Activated CD8-positive, alpha-beta memory T cell treated with anti-CD3 and anti-CD28 coated beads for 24 hours (primary cell): ENCODE measurements around the gene ACAP2.

Experiments
- DNase-seq: peaks from one replicate; pipeline ENCODE4 v3.0.0-alpha.2; 2020

The ACAP2 gene

DNA sequence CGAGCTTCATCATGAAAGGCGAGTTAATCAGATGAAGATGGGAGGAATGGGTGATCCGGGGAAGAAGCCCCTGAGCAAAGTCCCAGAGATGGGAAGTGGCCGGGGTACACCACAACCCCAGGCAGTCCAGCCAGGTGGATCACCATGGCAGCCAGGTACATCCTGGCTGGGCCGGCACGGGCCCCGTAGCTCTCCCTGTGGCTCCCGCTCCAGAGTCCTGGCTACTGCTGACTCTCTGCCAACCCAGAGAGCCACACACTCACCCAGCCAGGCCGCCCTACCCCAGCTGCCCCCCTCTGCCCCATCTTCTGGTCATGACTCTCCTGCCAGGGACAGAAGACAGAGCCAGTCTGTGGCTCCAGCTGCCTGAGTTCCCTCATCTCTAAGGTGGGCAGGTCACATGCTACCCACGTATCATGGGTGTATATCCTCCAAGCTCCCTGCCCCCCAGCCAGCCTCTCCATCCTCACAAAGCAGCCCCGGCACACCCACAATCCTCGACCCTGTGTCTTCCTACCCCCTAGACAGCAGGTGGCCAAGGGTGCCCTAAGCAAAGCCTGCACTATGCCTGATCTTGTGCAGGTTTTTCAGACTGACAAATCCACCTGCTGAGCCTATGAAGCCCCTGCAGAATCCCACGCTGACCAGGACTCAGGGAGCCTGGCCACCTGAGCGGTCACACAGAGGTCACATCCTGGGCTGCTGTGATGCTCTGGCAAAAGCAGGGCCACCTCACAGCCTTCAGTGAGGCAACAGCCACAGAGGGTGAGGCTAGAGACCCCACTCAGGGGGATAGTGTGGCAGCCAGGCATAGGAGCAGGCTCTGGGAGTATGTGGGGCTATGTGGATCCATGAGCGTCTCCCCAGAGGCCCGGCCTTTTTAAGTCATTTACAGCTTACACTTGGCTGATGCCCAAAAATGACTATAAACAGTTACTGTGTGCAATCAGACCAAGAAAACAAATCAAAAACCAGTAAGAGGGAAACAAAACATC lies 185.1 kb downstream of the ACAP2 start:
- peak; percentile 56 for DNase-seq

GRCh38 chr3:195256639-195257453 lies 186.0 kb downstream of the ACAP2 start:
- DNase-seq: peak; percentile 56

DNA sequence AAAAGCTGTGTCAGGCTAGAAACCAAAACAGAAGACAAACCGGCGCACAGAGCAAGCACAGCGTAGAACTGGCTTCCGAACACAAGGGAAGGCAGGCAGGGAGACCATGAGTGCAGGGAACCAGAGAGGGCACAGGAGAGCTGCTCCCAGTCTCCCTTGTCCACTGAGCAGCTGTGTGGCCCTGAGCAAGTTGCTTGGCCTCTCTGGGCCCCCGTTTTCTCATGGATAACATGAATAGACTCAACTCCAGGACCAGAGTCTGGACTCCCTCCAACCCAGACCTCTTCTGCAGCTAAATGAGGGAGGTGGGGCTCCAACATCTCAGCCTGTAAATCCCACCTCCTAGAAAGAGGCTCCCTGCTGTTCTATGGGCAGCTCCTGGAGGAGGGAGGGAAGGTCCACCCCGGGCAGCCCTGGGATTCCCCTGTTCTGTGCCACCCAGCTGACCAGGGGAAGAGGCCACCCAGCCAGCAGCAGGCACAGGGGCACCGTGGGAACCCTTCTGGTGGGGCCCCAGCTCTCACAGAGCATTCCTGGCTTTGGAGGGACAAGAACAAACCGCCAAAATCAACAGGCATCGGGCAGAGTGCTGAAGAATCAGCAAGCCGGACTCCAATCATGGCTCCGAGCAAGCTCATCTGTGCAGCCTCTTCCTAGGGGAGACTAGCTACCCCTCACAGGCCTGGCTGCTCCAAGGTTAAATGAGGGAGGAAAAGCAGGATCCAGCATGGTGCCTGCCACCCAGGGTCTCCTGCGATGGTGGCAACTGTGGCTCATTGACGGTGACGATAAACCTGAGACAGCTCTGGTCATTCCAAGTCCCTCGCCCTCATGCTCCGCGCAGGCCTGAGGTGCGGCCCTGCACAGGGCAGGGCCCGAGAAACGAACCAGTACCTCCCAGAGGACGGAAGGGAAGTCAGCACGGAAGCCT lies 187.0 kb downstream of the ACAP2 start:
- peak; percentile 52 for DNase-seq

DNA sequence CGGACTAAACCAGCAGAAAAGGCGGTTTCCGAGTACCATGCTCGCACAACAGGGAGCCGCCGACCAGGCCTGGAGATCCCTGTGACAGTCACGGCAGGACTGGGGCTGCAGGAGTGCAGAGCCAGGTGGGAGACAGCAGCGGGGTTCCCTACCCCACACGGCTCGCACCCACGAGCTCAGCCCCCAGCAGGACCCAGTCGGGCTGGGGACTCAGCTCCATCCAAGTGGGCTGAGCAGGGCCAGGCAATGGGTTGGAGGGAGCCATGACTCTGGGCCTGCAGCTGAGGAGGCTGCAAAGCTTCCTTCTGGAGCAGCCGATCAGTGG lies 187.7 kb downstream of the ACAP2 start:
- DNase-seq: peak; percentile 53

GRCh38 chr3:195254454-195255175 lies 188.2 kb downstream of the ACAP2 start:
- DNase-seq: peak; percentile 52

GRCh38 chr3:195253923-195254432 lies 188.8 kb downstream of the ACAP2 start:
- DNase-seq: peak; percentile 53

DNA sequence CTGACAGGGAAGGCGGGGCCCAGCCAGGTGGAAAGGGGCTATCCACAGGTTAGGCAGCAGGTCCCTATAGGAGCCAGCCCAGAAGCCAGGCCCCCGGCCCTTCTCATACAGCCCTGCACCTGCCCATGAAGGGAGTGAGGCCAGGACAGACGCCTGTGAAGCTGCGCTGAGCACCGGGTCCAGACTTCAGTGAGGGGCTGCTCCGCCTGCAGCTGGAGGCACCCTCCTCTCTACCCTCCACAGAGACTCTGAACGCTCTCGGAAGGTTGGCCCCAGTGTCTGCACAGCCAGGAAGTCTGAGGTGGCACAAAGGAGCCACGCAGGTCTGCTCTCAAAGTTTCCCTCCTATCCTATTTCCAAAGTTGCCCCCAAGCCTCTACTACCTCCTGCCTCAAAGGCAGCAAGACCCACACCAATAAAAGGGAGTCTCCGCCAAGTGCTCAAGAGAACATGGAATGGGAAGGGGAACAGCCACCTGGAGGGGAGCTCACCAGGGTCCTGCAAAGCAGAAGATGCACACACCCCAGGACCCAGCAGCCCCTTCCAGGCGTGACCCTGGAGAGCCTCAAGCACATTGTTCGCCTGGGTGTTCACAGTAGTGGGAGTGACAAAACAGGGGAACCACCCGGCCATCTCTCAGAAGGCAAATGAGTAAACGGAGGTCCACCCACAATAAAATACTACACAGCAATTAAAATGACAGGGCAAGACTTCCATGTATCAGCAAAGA lies 191.3 kb downstream of the ACAP2 start:
- peak; percentile 62 for DNase-seq

GRCh38 chr3:195250473-195251251 lies 192.2 kb downstream of the ACAP2 start:
- peak; percentile 58 for DNase-seq

GRCh38 chr3:195249858-195250464 lies 192.9 kb downstream of the ACAP2 start:
- DNase-seq: peak; percentile 47

DNA sequence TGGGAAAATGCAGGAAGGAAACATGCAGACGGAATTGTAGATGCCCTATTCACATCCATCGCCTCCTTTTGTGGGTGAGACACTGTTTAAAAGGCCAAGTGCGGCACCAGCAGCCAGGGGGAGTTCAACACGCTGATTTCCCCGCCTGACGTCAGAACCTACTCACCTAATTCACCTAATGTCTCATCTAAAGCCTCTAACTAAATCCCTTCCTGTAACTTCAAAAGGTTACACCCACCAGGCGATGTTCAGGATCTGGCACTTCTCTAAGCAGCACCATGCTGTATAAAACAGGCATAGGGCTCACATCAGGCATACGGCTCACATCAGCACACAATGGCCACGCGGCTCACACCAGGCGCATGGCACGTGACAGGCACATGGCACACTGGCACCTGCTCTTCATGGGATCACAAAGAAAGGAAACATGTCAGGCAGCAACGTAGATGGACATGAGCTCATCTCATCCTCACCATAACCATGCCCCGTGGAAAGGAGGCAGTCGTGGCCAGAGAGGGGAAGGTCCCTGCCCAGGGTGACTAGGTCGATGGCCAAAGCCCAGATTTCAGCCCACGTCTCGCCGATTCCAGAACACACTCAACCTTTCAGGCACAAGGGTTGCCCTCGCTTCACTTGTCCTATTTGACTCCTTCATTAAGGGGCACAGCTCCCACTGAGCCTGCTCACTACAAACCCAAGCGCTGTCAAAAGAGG lies 193.6 kb downstream of the ACAP2 start:
- peak; percentile 47 for DNase-seq

DNA sequence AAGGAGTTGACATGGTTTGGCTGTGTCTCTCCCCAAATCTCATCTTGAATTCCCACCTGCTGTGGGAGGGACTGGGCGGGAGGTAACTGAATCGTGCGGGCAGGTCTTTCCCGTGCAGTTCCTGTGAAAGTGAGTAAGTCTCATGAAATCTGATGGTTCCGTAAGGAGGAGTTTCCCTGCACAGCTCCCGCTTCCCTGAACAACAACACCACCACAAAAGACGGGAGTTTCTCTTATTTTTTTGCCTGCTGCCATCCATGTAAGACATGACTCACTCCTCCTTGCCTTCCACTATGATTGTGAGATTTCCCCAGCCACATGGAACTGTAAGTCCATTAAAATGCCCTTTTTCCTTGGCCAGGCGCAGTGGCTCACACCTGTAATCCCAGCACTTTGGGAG lies 194.5 kb downstream of the ACAP2 start:
- peak; percentile 33 for DNase-seq

DNA sequence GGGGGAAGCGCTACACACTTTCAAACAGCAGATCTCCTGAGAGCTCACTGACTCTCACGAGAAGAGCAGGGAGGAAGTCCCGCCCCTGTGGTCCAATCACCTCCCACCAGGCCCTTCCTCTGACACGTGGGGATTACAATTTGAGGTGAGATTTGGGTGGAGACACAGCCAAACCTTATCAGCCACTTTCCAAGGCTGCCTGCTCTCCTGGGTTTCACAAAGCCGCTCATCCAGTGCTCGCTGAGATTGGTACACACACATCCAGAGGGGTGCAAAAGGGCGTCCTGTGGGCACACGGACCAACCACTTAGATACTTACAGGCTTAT lies 195.0 kb downstream of the ACAP2 start:
- peak; percentile 51 for DNase-seq

- peak; percentile 13 for DNase-seq
Measured at GRCh38 chr3:195247086-195247862, 195.5 kb downstream of the ACAP2 start.

- no peak for DNase-seq
Measured at GRCh38 chr3:195246581-195246995, 196.2 kb downstream of the ACAP2 start.

DNA sequence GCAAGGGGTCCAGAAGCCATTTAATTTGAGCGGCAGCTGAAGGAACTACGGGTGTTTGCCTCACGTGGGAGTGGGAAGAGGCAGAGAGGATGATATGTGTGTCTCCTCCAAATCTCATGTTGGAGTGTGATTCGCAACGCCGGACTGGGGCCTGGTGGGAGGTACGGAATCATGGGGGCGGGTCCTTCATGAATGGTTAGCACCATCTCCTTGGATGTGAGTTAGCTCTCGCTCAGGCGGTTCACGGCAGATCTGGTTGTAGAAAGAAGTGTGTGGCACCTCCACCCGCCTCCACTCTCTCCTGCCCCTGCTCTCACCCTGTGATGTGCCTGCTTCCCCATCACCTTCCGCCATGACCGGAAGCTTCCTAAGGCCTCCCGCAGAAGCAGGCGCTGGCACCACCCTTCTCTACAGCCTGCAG lies 197.3 kb downstream of the ACAP2 start:
- peak; percentile 38 for DNase-seq

GRCh38 chr3:195241592-195242355 lies 201.0 kb downstream of the ACAP2 start:
- peak; percentile 44 for DNase-seq

GRCh38 chr3:195240939-195241338 lies 201.9 kb downstream of the ACAP2 start:
- peak; percentile 49 for DNase-seq
